Transverse colon (tissue), 4 donors: ENCODE results near the gene ATG12. TPM values are rescaled to one million over a fixed set of nuclear protein-coding genes. Genes with fewer than 3 reads are reported as not detected.

Experiments
- DNase-seq: peaks from one replicate; pipeline ENCODE4 v3.0.0-alpha.2; 2019
- H3K27ac ChIP-seq, 4 donors: fragments of 200-600 bp; sonication (generic); 2 replicates each; pipeline ENCODE4 v1.5.1; 2016 to 2018; ENCODE audit warnings: inconsistent platforms in 4 of 4
- H3K27me3 ChIP-seq: fragments of 200-600 bp; sonication (generic); 2 replicates; pipeline ENCODE4 v1.5.1; 2017; ENCODE audit warnings: inconsistent platforms
- H3K36me3 ChIP-seq, 4 donors: fragments of 200-600 bp; sonication (generic); 2 replicates each; pipeline ENCODE4 v1.5.1; 2017 to 2019; ENCODE audit warnings: inconsistent platforms in 4 of 4
- H3K4me1 ChIP-seq, 4 donors: fragments of 200-600 bp; sonication (generic); 2 replicates each; pipeline ENCODE4 v1.5.1; 2017 to 2020; ENCODE audit warnings: inconsistent platforms in 4 of 4
- H3K4me3 ChIP-seq, 4 donors: fragments of 200-600 bp; sonication (generic); 1 replicate in 1 of 4; 2 replicates in 3 of 4; pipeline versions ENCODE4 v1.5.1 to v1.6.1; 2017 to 2019; ENCODE audit warnings: inconsistent platforms in 4 of 4
- H3K9me3 ChIP-seq, 2 donors: fragments of 200-600 bp; sonication (generic); 2 replicates each; pipeline ENCODE4 v1.5.1; 2017 to 2019; ENCODE audit warnings: inconsistent platforms in 2 of 2
- EP300 ChIP-seq: sonication (generic); formaldehyde crosslinking; IDR thresholded peaks from one replicate; pipeline ENCODE4 v1.6.1; 2017; ENCODE audit warnings: antibody characterized with exemption, low read depth
- POLR2A ChIP-seq: fragments of 450-650 bp; IDR thresholded peaks from one replicate; pipeline ENCODE4 v1.6.1; 2016; ENCODE audit warnings: antibody characterized with exemption, mild to moderate bottlenecking, moderate library complexity
- POLR2AphosphoS5 ChIP-seq, 3 donors: sonication (generic); formaldehyde crosslinking; IDR thresholded peaks; one replicate each; pipeline ENCODE4 v1.6.1; 2016; ENCODE audit warnings: antibody characterized with exemption in 3 of 3
- WGBS, 2 donors: methylation state at CpG; one replicate each; pipeline ENCODE4 v1.1.5; 2018; ENCODE audit warnings: low coverage in 1 of 2; 5-methylcytosine and 5-hydroxymethylcytosine counted together
- in situ Hi-C, 4 donors: fragments of 200-750 bp; cut with MboI; loops; one replicate each; pipeline versions ENCODE4 v1.15.0 to v1.15.1; 2017; ENCODE audit warnings: low sequenced_read_pairs in 3 of 4, low pct_ligation_motif_present in 1 of 4, low pct_unique_long_range_greater_than_20kb in 1 of 4
- intact Hi-C: fragments of 100-400 bp; cut with DNase I; formaldehyde crosslinking; loops from one replicate; pipeline ENCODE4 v1.15.1; 2023; ENCODE audit warnings: low total_unique reads
- total RNA-seq, 4 donors: library from RNA; depleted of rRNA; stranded (reverse); fragments of >200 nt; gene quantifications; one replicate each; pipeline ENCODE4 v1.1.0, GENCODE V29; 2016
- TF ChIP-seq, protein P1 (sequence below), 5 experiments: fragments of 200-600 bp in 3 of 5; fragments of 450-650 bp in 2 of 5; sonication (generic) in 3 of 5; IDR thresholded peaks; 1 replicate in 2 of 5; 2 replicates in 3 of 5; pipeline ENCODE4 v1.5.1; 2016 to 2017; ENCODE audit warnings: antibody characterized with exemption in 5 of 5, inconsistent platforms in 3 of 5, mild to moderate bottlenecking in 2 of 5, moderate library complexity in 1 of 5

ATG12 gene
- total RNA-seq, 4 donors from 2014 or later: 18.7 to 51.3 (median 31.4) TPM

DNA sequence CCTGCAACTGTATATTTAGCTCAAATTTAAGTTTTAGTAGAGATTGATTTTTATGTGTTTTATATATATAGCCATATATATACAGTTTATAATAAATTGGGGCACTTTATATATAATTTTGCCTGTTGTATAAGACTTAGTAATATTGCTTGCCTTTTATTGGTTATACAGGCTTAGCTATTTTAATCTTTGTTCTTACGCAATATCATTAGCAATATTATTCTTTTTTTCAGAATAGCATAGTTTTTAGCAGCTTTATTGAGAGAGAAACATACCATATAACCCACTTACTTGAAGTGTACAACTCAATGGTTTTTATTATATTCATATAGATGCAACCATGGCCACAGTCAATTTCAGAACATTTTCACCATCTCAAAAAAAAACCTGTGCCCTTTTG is 52.9 kb downstream of the ATG12 start:
- DNase-seq: no peak
- in situ Hi-C loops (no loop called here), intact Hi-C loops (no loop called here)
- Histone ChIP-seq H3K4me1 (no peaks in the 10 kb centered on the region), H3K36me3 (no peaks in the 10 kb centered on the region), H3K27me3 (peaks cover 10% of the 10 kb centered on the region), H3K9me3 (no peaks in the 10 kb centered on the region), H3K27ac (no peak overlapping the region), H3K4me3 (no peak overlapping the region)
- WGBS, 2 donors: 92 to 96% methylated on average over 1 of the region's 1 CpG
- no peak for TF ChIP-seq POLR2AphosphoS5 (IDR thresholded peaks at IDR 0.05)
- no peak for TF ChIP-seq EP300
- TF ChIP-seq, protein P1, sequence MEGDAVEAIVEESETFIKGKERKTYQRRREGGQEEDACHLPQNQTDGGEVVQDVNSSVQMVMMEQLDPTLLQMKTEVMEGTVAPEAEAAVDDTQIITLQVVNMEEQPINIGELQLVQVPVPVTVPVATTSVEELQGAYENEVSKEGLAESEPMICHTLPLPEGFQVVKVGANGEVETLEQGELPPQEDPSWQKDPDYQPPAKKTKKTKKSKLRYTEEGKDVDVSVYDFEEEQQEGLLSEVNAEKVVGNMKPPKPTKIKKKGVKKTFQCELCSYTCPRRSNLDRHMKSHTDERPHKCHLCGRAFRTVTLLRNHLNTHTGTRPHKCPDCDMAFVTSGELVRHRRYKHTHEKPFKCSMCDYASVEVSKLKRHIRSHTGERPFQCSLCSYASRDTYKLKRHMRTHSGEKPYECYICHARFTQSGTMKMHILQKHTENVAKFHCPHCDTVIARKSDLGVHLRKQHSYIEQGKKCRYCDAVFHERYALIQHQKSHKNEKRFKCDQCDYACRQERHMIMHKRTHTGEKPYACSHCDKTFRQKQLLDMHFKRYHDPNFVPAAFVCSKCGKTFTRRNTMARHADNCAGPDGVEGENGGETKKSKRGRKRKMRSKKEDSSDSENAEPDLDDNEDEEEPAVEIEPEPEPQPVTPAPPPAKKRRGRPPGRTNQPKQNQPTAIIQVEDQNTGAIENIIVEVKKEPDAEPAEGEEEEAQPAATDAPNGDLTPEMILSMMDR (IDR thresholded peaks at IDR 0.05): no peak
- TF ChIP-seq POLR2A: no peak

DNA sequence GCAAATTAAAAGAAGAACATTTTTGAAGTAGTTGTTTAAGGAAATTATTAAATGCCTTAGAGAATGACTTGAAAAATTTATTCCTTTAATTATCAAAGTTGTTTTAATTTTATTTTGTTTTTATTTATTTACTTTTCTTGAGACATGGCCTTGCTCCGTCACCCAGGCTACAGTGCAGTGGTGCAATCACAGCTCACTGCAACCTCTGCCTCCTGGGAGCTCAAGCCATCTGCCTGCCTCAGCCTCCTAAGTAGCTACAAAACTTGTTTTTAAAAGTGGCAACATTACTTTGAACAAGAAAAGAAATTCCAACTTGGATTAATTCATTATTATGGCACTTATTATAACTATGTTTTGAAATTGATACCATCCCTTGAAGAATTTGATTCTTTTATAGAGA is 53.9 kb downstream of the ATG12 start:
- no peaks in the 10 kb centered on the region for H3K36me3 ChIP-seq
- H3K27me3 ChIP-seq: peaks cover 10% of the 10 kb centered on the region
- in situ Hi-C loops (no loop called here), intact Hi-C loops (no loop called here)
- H3K9me3 ChIP-seq: no peaks in the 10 kb centered on the region
- 16 to 29% methylated on average over 1 of the region's 1 CpG for WGBS, 2 donors
- no peak overlapping the region for H3K27ac ChIP-seq
- no peaks in the 10 kb centered on the region for H3K4me1 ChIP-seq
- TF ChIP-seq EP300: no peak
- no peak for TF ChIP-seq POLR2AphosphoS5 (IDR thresholded peaks at IDR 0.05)
- TF ChIP-seq, protein P1 (IDR thresholded peaks at IDR 0.05): no peak
- no peak for TF ChIP-seq POLR2A
- H3K4me3 ChIP-seq: no peak overlapping the region
- no peak for DNase-seq

DNA sequence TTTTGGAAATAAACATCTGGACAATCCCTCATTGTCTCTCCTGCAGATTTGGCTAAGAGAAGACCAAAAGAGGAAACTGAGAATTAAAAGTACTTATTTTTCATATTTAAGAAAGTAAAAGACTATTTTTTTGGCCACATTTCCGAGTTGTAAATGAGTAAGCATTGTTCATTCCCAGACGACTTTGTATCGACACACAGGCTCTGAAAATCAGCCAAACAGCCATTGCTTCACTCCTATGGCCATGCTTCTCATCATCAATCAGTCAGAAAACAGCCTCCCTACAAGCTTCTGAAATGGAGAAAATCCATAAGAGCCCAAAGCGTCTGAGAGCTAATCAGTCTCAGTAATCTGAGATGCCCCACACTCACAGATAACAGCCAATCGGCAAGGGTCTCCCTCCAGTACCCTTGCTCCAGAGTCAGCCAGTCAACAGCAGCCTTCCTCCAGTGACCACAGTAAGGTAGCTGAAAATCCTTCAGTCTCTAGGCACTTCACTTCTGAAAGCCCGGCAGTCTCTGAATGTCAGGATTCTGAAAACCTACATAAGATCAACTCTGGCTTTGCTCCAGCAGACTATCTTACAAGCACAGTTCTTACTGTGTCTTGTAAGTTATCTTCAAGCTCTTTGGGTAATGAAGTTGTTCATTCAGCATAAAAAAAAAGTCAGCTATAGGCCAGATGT is 55.8 kb downstream of the ATG12 start:
- Histone ChIP-seq H3K9me3 (no peaks in the 10 kb centered on the region), H3K4me1 (no peaks in the 10 kb centered on the region), H3K27me3 (peaks cover 10% of the 10 kb centered on the region), H3K27ac (no peak overlapping the region), H3K4me3 (no peak overlapping the region), H3K36me3 (no peaks in the 10 kb centered on the region)
- 44 to 50% methylated on average over 1 to 6 of the region's 6 CpGs for WGBS, 2 donors
- no peak for DNase-seq
- intact Hi-C loops (no loop called here), in situ Hi-C loops (no loop called here)
- TF ChIP-seq EP300 (no peak), POLR2AphosphoS5 (IDR thresholded peaks at IDR 0.05) (no peak), POLR2A (no peak)
- TF ChIP-seq, protein P1 (IDR thresholded peaks at IDR 0.05): no peak

DNA sequence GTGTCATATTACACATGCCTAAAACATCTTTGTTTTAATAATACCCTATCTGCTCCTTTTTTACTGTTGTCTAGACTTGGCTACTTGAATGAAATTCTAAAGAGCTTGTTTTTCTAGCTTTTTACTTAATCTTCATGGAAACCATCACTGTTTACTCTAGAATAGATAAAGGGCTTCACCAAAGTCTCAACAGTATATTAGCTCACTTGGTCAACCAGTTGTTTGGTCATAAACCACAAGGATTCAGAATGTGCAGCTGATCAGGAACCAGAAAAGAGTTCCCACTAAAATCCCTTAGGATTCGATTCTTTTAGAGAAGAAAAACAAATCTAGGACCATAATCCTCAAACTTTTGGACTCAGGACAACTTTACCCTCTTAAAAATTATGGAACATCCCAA is 62.9 kb downstream of the ATG12 start:
- Histone ChIP-seq H3K27me3 (no peaks in the 10 kb centered on the region), H3K4me1 (no peaks in the 10 kb centered on the region), H3K4me3 (no peak overlapping the region), H3K36me3 (no peaks in the 10 kb centered on the region), H3K9me3 (no peaks in the 10 kb centered on the region), H3K27ac (no peak overlapping the region)
- DNase-seq: no peak
- WGBS, 2 donors: 31 to 64% methylated on average over 1 of the region's 1 CpG
- in situ Hi-C loops: no loop called here
- TF ChIP-seq EP300 (no peak), POLR2A (no peak)
- intact Hi-C loops: no loop called here

Other genes with a start within 250 kb of the ATG12 start
- gene TICAM2, start 239.1 kb downstream of the ATG12 start, total RNA-seq: 1 to 10 TPM in 1 of 4 donors, under 1 TPM in 1, not detected in 2; 0.68 to 1.1 TPM
- gene TMED7, start 215.5 kb downstream of the ATG12 start, total RNA-seq: 100 to 1,000 TPM in 2 of 4 donors, 10 to 100 TPM in 2; 29.9 to 122 (median 98.2) TPM
- 10 to 100 TPM in 1 of 4 donors, 1 to 10 TPM in 1, under 1 TPM in 1, not detected in 1; 0.40 to 10.4 (median 4.4) TPM for gene CDO1, start 24.9 kb downstream of the ATG12 start, total RNA-seq
- gene AP3S1, start 370 bp upstream of the ATG12 start, total RNA-seq: 100 to 1,000 TPM in 1 of 4 donors, 10 to 100 TPM in 3; 54.2 to 258 (median 65.7) TPM
- 1 to 10 TPM in 2 of 4 donors, not detected in 2; 1.4 to 7.6 TPM for gene LVRN, start 120.9 kb upstream of the ATG12 start, total RNA-seq
- not detected for gene ARL14EPL, start 190.9 kb upstream of the ATG12 start, total RNA-seq
- gene COMMD10, start 243.5 kb upstream of the ATG12 start, total RNA-seq: 10 to 100 TPM; 24.3 to 83.8 (median 34.4) TPM